Psoas muscle (tissue), 8 donors: ENCODE results near the gene COL25A1. TPM values are rescaled to one million over a fixed set of nuclear protein-coding genes. Genes with fewer than 3 reads are reported as not detected.

Experiments
- ATAC-seq, 4 donors: fragments of 200-7000 bp; cut with Tn5 transposase; one replicate each; pipeline ENCODE4 v1.9.1; 2020; ENCODE audit warnings: moderate library complexity in 3 of 4, mild to moderate bottlenecking in 2 of 4
- DNase-seq, 2 donors: peaks; one replicate each; pipeline ENCODE4 v3.0.0-alpha.2; 2020
- H3K27ac ChIP-seq: fragments of 200-600 bp; one replicate; pipeline ENCODE4 v1.8.0; 2022
- H3K27me3 ChIP-seq, 3 donors: fragments of 200-600 bp in 1 of 3; one replicate each; pipeline versions ENCODE4 v1.6.1 to v1.8.0; 2013 to 2022; ENCODE audit warnings: low read length in 2 of 3, mild to moderate bottlenecking in 2 of 3, moderate library complexity in 1 of 3; ENCODE audit not compliant: insufficient read depth in 3 of 3
- H3K36me3 ChIP-seq, 2 donors: fragments of 200-600 bp in 1 of 2; one replicate each; pipeline versions ENCODE4 v1.6.1 to v1.8.0; 2013 to 2022; ENCODE audit warnings: low read depth in 1 of 2, mild to moderate bottlenecking in 1 of 2, moderate library complexity in 1 of 2; ENCODE audit not compliant: insufficient read depth in 1 of 2
- H3K4me1 ChIP-seq: fragments of 200-600 bp; one replicate; pipeline ENCODE4 v1.8.0; 2022
- H3K4me3 ChIP-seq: fragments of 200-600 bp; one replicate; pipeline ENCODE4 v1.8.0; 2022; ENCODE audit warnings: mild to moderate bottlenecking
- H3K9me3 ChIP-seq: fragments of 200-600 bp; one replicate; pipeline ENCODE4 v1.8.0; 2022
- CTCF ChIP-seq: fragments of 200-600 bp; IDR thresholded peaks from one replicate; pipeline ENCODE4 v1.8.0; 2022; ENCODE audit warnings: antibody characterized with exemption
- WGBS, 3 donors: extraction: QIAGEN DNeasy Blood & Tissue Kit; methylation state at CpG; one replicate each; pipeline versions ENCODE4 v1.1.6 to v1.1.7; 2013; 5-methylcytosine and 5-hydroxymethylcytosine counted together
- intact Hi-C, 2 donors: fragments of 100-400 bp; cut with DNase I; formaldehyde crosslinking; loops; one replicate each; pipeline versions ENCODE4 v1.11.0 to v1.14.2; 2022
- polyA plus RNA-seq, 3 donors: library from polyadenylated mRNA; stranded (reverse); fragments of 200-250 nt; gene quantifications; one replicate each; pipeline ENCODE4 v1.2.3, GENCODE V29; 2013
- total RNA-seq, 4 donors: library from RNA; stranded (reverse); fragmentation: NEBNext Ultra II Directional in 2 of 4; extraction: Animal tissue kit (Norgen Biotek cat#: 25700) in 2 of 4; gene quantifications; one replicate each; pipeline versions ENCODE4 v1.2.1 to v1.2.4, GENCODE V29; 2021 to 2023
- donor health status: healthy with polysubstance abuse.
- donor health status: DM: no; HTN: no; CAD: no; lungs with moderate emphysema.
- donor health status: Bipolar disorder and iron deficiency.
- donor health status: healthy.
- donor health status: DM: yes; HTN: yes; CAD: no.
- donor health status: DM: no; HTN: no; CAD: no.
- donor health status: DM: no; HTN: no; CAD: no.
- donor health status: DM: yes; HTN: yes; CAD: no.

COL25A1 gene
- total and polyA plus RNA-seq, 7 donors, result 0.14 to 1.5 (median 0.36) TPM

- Histone ChIP-seq H3K9me3 (no peaks in the 10 kb centered on the region), H3K36me3 (no peaks in the 10 kb centered on the region), H3K4me1 (no peaks in the 10 kb centered on the region), H3K27me3 (no peaks in the 10 kb centered on the region), H3K27ac (no peak overlapping the region), H3K4me3 (no peak overlapping the region)
- WGBS, 3 donors, result 82 to 88% (median 85%) methylated on average over 3 of the region's 3 CpGs
- DNase-seq (no peak), ATAC-seq (no peak)
- no peak for TF ChIP-seq CTCF
- intact Hi-C loops, result no loop called here
These were observed 375.7 kb downstream of the COL25A1 start for GRCh38 chr4:108926781-108927180.

- DNase-seq (no peak), ATAC-seq (no peak)
- Histone ChIP-seq H3K36me3 (no peaks in the 10 kb centered on the region), H3K4me1 (no peaks in the 10 kb centered on the region), H3K27ac (no peak overlapping the region), H3K27me3 (no peaks in the 10 kb centered on the region), H3K9me3 (no peaks in the 10 kb centered on the region), H3K4me3 (no peak overlapping the region)
- TF ChIP-seq CTCF, result no peak
- intact Hi-C loops, result no loop called here
- 61 to 77% (median 69%) methylated on average over 1 of the region's 1 CpG for WGBS, 3 donors
These were observed 376.4 kb downstream of the COL25A1 start for GRCh38 chr4:108926061-108926460.

GRCh38 chr4:108922191-108922590, 380.3 kb downstream of the COL25A1 start:
- no peak overlapping the region for H3K4me3 ChIP-seq
- no peak for DNase-seq
- no peaks in the 10 kb centered on the region for H3K27me3 ChIP-seq
- no peaks in the 10 kb centered on the region for H3K9me3 ChIP-seq
- intact Hi-C loops, result no loop called here
- H3K4me1 ChIP-seq, result peaks cover 23% of the 10 kb centered on the region
- H3K27ac ChIP-seq, result no peak overlapping the region
- ATAC-seq, result no peak
- 94 to 95% (median 94%) methylated on average over 5 of the region's 5 CpGs for WGBS, 3 donors
- TF ChIP-seq CTCF, result no peak
- no peaks in the 10 kb centered on the region for H3K36me3 ChIP-seq

GRCh38 chr4:108920395-108921087, 381.9 kb downstream of the COL25A1 start:
- Histone ChIP-seq H3K9me3 (no peaks in the 10 kb centered on the region), H3K36me3 (no peaks in the 10 kb centered on the region), H3K27me3 (no peaks in the 10 kb centered on the region), H3K4me3 (no peak overlapping the region), H3K4me1 (peaks cover 23% of the 10 kb centered on the region), H3K27ac (no peak overlapping the region)
- TF ChIP-seq CTCF, result no peak
- DNase-seq (no peak), ATAC-seq (no peak)
- 41 to 62% (median 60%) methylated on average over 2 of the region's 2 CpGs for WGBS, 3 donors
- intact Hi-C loops, result no loop called here
